HG02870 (cell line): ENCODE data around the gene SLC24A4.

Experiments
- ATAC-seq: cut with Tn5 transposase; IDR thresholded peaks from one replicate; pipeline ENCODE4 v1.9.1; 2021; ENCODE audit warnings: mild to moderate bottlenecking, moderate library complexity; ENCODE audit not compliant: unreplicated experiment

Gene SLC24A4

GRCh38 chr14:92323011-92323915 lies at the start of gene SLC24A4:
Gene SLC24A4 (plus strand): TSS chr14:92323165. CDS start chr14:92323831, 666 bp downstream.
- ATAC-seq: no peak

- ATAC-seq: no peak
These were observed 49.8 kb upstream of the SLC24A4 start for GRCh38 chr14:92273166-92273565.

- no peak for ATAC-seq
These were observed 48.9 kb upstream of the SLC24A4 start for GRCh38 chr14:92274055-92274454.

GRCh38 chr14:92276074-92276473 lies 46.9 kb upstream of the SLC24A4 start:
- no peak for ATAC-seq

- no peak for ATAC-seq
These were observed 45.9 kb upstream of the SLC24A4 start for GRCh38 chr14:92277031-92277430.

GRCh38 chr14:92280554-92281262 lies 42.3 kb upstream of the SLC24A4 start:
- no peak for ATAC-seq

- ATAC-seq: no peak
These were observed 40.3 kb upstream of the SLC24A4 start for GRCh38 chr14:92282669-92283068.

GRCh38 chr14:92285311-92285710 lies 37.7 kb upstream of the SLC24A4 start:
- ATAC-seq: no peak

- no peak for ATAC-seq
These were observed 35.0 kb upstream of the SLC24A4 start for GRCh38 chr14:92287987-92288386.

- ATAC-seq: no peak
These were observed 33.8 kb upstream of the SLC24A4 start for GRCh38 chr14:92288994-92289660.

GRCh38 chr14:92292673-92293072 lies 30.3 kb upstream of the SLC24A4 start:
- no peak for ATAC-seq

GRCh38 chr14:92294506-92294905 lies 28.5 kb upstream of the SLC24A4 start:
- ATAC-seq: no peak

- no peak for ATAC-seq
These were observed 25.0 kb upstream of the SLC24A4 start for GRCh38 chr14:92297818-92298595.

GRCh38 chr14:92302481-92302880 lies 20.5 kb upstream of the SLC24A4 start:
- no peak for ATAC-seq

GRCh38 chr14:92308716-92309115 lies 14.2 kb upstream of the SLC24A4 start:
- ATAC-seq: no peak

GRCh38 chr14:92309968-92310530 lies 12.9 kb upstream of the SLC24A4 start:
- ATAC-seq: no peak

GRCh38 chr14:92310776-92311375 lies 12.1 kb upstream of the SLC24A4 start:
- ATAC-seq: no peak

- no peak for ATAC-seq
These were observed 8.8 kb upstream of the SLC24A4 start for GRCh38 chr14:92314182-92314581.

- ATAC-seq: no peak
These were observed 7.7 kb upstream of the SLC24A4 start for GRCh38 chr14:92315050-92315805.
